Measurements from ENCODE around the gene LIN54. TPM values are rescaled to one million over a fixed set of nuclear protein-coding genes. Genes with fewer than 3 reads are reported as not detected.

The LIN54 gene
- total and polyA plus RNA-seq, 9 of the 15 experiments (the other 6 are each of a cell fraction or from before 2014, with no cell fraction given) = 2.2 to 22.5 (median 15.8) TPM

DNA sequence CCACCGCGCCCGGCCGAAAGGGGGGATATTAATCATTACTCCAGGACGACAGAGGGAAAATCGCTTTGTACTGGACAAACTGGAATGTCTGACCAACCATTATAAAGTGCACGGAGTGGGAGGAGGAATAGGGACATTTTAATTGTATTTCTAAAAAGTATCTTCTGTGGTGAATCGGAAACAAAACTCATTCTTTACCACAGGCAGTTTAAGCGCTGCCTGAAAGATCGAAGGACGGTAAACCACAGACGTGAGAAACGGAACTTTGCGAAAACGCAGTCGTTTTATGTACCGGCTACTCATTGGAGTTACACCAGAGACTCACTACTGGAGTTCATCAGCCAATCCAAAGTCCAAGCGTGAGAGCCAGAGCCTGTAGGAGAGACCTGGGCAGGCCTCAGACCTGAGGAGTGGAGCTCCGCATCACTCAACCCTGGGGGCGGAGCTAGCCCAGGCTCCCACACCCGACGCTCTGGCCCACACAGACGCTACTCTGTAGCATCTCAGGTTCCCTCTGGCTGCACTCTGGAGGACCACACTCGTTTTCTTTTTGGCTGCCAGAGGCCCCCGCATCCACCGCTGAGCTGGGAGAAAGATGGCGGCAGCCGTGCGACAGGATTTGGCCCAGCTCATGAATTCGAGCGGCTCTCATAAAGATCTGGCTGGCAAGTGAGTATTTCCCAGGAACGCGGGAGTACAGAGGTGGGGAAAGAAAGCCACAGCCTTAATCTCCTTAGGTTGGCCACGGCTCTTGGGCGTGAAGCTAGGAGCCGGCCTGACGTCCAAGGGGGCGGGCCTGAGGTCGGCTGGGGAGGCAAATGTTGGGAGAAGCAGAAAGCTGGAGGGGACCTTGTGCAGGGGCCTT is 24.2 kb upstream of the LIN54 start, which contains the start of gene COPS4 (continued):
- TF ChIP-seq MTA2 (IDR thresholded peaks at IDR 0.05; ENCODE audit: low read depth) (no peak), ZNF239 (CRISPR knock-in tag; IDR thresholded peaks at IDR 0.05) (0 out of 2 replicates have a peak, but pooled peaks have one; percentile 35), NR2F6 (CRISPR knock-in tag; IDR thresholded peaks at IDR 0.05) (no peak), CHD2 (IDR thresholded peaks at IDR 0.05; ENCODE audit: low read depth, low read length) (no peak), ADNP (tag; IDR thresholded peaks at IDR 0.05) (no peak; the same call in 1 of the 2 replicates), ZNF507 (tag; conservative IDR thresholded peaks at IDR 0.05) (no peak), TFAM (CRISPR knock-in tag; conservative IDR thresholded peaks at IDR 0.05) (no peak), CC2D1A (IDR thresholded peaks at IDR 0.05) (peak; percentile 86), MXI1 (IDR thresholded peaks at IDR 0.05; ENCODE audit: low read depth, low read length) (no peak), GABPA (tag; conservative IDR thresholded peaks at IDR 0.05; ENCODE audit: low read depth) (peak; percentile 91), ZNF583 (CRISPR knock-in tag; IDR thresholded peaks at IDR 0.05) (no peak), FOXM1 (IDR thresholded peaks at IDR 0.05; ENCODE audit: low read depth) (peak; percentile 96), FOXM1 (CRISPR knock-in tag; IDR thresholded peaks at IDR 0.05; ENCODE audit: low read depth) (no peak), ZNF165 (CRISPR knock-in tag; IDR thresholded peaks at IDR 0.05; ENCODE audit: borderline replicate concordance) (no peak)
- TF ChIP-seq, protein P1, sequence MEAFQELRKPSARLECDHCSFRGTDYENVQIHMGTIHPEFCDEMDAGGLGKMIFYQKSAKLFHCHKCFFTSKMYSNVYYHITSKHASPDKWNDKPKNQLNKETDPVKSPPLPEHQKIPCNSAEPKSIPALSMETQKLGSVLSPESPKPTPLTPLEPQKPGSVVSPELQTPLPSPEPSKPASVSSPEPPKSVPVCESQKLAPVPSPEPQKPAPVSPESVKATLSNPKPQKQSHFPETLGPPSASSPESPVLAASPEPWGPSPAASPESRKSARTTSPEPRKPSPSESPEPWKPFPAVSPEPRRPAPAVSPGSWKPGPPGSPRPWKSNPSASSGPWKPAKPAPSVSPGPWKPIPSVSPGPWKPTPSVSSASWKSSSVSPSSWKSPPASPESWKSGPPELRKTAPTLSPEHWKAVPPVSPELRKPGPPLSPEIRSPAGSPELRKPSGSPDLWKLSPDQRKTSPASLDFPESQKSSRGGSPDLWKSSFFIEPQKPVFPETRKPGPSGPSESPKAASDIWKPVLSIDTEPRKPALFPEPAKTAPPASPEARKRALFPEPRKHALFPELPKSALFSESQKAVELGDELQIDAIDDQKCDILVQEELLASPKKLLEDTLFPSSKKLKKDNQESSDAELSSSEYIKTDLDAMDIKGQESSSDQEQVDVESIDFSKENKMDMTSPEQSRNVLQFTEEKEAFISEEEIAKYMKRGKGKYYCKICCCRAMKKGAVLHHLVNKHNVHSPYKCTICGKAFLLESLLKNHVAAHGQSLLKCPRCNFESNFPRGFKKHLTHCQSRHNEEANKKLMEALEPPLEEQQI (IDR thresholded peaks at IDR 0.05) = peak; percentile 95
- TF ChIP-seq, protein P2, sequence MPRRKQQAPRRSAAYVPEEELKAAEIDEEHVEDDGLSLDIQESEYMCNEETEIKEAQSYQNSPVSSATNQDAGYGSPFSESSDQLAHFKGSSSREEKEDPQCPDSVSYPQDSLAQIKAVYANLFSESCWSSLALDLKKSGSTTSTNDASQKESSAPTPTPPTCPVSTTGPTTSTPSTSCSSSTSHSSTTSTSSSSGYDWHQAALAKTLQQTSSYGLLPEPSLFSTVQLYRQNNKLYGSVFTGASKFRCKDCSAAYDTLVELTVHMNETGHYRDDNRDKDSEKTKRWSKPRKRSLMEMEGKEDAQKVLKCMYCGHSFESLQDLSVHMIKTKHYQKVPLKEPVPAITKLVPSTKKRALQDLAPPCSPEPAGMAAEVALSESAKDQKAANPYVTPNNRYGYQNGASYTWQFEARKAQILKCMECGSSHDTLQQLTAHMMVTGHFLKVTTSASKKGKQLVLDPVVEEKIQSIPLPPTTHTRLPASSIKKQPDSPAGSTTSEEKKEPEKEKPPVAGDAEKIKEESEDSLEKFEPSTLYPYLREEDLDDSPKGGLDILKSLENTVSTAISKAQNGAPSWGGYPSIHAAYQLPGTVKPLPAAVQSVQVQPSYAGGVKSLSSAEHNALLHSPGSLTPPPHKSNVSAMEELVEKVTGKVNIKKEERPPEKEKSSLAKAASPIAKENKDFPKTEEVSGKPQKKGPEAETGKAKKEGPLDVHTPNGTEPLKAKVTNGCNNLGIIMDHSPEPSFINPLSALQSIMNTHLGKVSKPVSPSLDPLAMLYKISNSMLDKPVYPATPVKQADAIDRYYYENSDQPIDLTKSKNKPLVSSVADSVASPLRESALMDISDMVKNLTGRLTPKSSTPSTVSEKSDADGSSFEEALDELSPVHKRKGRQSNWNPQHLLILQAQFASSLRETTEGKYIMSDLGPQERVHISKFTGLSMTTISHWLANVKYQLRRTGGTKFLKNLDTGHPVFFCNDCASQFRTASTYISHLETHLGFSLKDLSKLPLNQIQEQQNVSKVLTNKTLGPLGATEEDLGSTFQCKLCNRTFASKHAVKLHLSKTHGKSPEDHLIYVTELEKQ (CRISPR knock-in tag; IDR thresholded peaks at IDR 0.05) = no peak
- TF ChIP-seq, protein P3, sequence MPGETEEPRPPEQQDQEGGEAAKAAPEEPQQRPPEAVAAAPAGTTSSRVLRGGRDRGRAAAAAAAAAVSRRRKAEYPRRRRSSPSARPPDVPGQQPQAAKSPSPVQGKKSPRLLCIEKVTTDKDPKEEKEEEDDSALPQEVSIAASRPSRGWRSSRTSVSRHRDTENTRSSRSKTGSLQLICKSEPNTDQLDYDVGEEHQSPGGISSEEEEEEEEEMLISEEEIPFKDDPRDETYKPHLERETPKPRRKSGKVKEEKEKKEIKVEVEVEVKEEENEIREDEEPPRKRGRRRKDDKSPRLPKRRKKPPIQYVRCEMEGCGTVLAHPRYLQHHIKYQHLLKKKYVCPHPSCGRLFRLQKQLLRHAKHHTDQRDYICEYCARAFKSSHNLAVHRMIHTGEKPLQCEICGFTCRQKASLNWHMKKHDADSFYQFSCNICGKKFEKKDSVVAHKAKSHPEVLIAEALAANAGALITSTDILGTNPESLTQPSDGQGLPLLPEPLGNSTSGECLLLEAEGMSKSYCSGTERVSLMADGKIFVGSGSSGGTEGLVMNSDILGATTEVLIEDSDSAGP (CRISPR knock-in tag; IDR thresholded peaks at IDR 0.05) = no peak
- TF ChIP-seq, protein P4, sequence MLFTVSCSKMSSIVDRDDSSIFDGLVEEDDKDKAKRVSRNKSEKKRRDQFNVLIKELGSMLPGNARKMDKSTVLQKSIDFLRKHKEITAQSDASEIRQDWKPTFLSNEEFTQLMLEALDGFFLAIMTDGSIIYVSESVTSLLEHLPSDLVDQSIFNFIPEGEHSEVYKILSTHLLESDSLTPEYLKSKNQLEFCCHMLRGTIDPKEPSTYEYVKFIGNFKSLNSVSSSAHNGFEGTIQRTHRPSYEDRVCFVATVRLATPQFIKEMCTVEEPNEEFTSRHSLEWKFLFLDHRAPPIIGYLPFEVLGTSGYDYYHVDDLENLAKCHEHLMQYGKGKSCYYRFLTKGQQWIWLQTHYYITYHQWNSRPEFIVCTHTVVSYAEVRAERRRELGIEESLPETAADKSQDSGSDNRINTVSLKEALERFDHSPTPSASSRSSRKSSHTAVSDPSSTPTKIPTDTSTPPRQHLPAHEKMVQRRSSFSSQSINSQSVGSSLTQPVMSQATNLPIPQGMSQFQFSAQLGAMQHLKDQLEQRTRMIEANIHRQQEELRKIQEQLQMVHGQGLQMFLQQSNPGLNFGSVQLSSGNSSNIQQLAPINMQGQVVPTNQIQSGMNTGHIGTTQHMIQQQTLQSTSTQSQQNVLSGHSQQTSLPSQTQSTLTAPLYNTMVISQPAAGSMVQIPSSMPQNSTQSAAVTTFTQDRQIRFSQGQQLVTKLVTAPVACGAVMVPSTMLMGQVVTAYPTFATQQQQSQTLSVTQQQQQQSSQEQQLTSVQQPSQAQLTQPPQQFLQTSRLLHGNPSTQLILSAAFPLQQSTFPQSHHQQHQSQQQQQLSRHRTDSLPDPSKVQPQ (CRISPR knock-in tag; IDR thresholded peaks at IDR 0.05; ENCODE audit: borderline replicate concordance) = no peak
